Limb (tissue), 2 donors: ENCODE data around the gene SARDH.

Experiments used
- DNase-seq, 2 donors: peaks; one replicate each; pipeline ENCODE4 v3.0.0-alpha.2; 2016; ENCODE audit errors: extremely low spot score in 2 of 2

The SARDH gene

GRCh38 chr9:133704711-133705181 lies 33.4 kb downstream of the SARDH start:
- DNase-seq: peak in 1 of 2 donors; percentile 26

- peak in 1 of 2 donors; percentile 38 for DNase-seq
These were observed 34.4 kb downstream of the SARDH start for GRCh38 chr9:133703591-133704399.

- DNase-seq: no peak
These were observed 35.2 kb downstream of the SARDH start for GRCh38 chr9:133702798-133703590.

GRCh38 chr9:133701981-133702797 lies 36.0 kb downstream of the SARDH start:
- peak; percentile 50 to 82 for DNase-seq

GRCh38 chr9:133701321-133701980 lies 36.7 kb downstream of the SARDH start:
- DNase-seq: peak in 1 of 2 donors; percentile 30

GRCh38 chr9:133700819-133701320 lies 37.3 kb downstream of the SARDH start:
- DNase-seq: peak in 1 of 2 donors; percentile 39

GRCh38 chr9:133699546-133699945 lies 38.6 kb downstream of the SARDH start:
- peak in 1 of 2 donors; percentile 1 for DNase-seq

- DNase-seq: no peak
These were observed 42.1 kb downstream of the SARDH start for GRCh38 chr9:133696071-133696472.

GRCh38 chr9:133694686-133695085 lies 43.5 kb downstream of the SARDH start:
- no peak for DNase-seq

- no peak for DNase-seq
These were observed 44.2 kb downstream of the SARDH start for GRCh38 chr9:133693703-133694529.

- DNase-seq: no peak
These were observed 45.0 kb downstream of the SARDH start for GRCh38 chr9:133693116-133693515.

GRCh38 chr9:133692364-133692985 lies 45.7 kb downstream of the SARDH start:
- no peak for DNase-seq

- DNase-seq: no peak
These were observed 46.4 kb downstream of the SARDH start for GRCh38 chr9:133691626-133692363.

- no peak for DNase-seq
These were observed 47.0 kb downstream of the SARDH start for GRCh38 chr9:133691191-133691590.

GRCh38 chr9:133690081-133690561 lies 48.0 kb downstream of the SARDH start:
- DNase-seq: no peak

GRCh38 chr9:133689151-133689763 lies 48.9 kb downstream of the SARDH start:
- DNase-seq: no peak

GRCh38 chr9:133687856-133688761 lies 50.0 kb downstream of the SARDH start:
- DNase-seq: no peak
